IMR-90 (cell line): ENCODE results near the gene CATSPERZ. TPM values are rescaled to one million over a fixed set of nuclear protein-coding genes. Genes with fewer than 3 reads are reported as not detected.

Experiments
- ATAC-seq: fragments of 200-7000 bp; cut with Tn5 transposase; 2 replicates; pipeline ENCODE4 v1.9.1; 2020; ENCODE audit warnings: low read depth, mild to moderate bottlenecking, moderate library complexity
- BruUV-seq: library from RNA; stranded (reverse); fragments of 400-500 nt; replicated peaks from 2 replicates; lab custom pipeline; 2021; lab: Mats Ljungman, UMichigan
- CTCF ChIA-PET: fragments of 300-600 bp; formaldehyde crosslinking; extraction: SDS; loops from one replicate; lab custom pipeline; 2021; ENCODE audit warnings: antibody characterized with exemption; lab: Yijun Ruan, JAX
- POLR2A ChIA-PET: fragments of 300-600 bp; sonication (Branson Sonifier 250); formaldehyde crosslinking; loops from one replicate; lab custom pipeline; 2022; ENCODE audit warnings: antibody characterized with exemption; ENCODE audit not compliant: unreplicated experiment; lab: Charles Lee
- DNase-seq: peaks from one replicate; pipeline ENCODE4 v3.0.0; 2013
- H2AFZ ChIP-seq: replicated peaks from 2 replicates; pipeline ENCODE3; 2013; ENCODE audit warnings: low read length, mild to moderate bottlenecking; ENCODE audit not compliant: poor library complexity
- H2AK5ac ChIP-seq: 2 replicates; pipeline ENCODE4 v1.6.1; 2013; ENCODE audit warnings: low read depth, low read length, inconsistent platforms
- H2AK9ac ChIP-seq: replicated peaks from 2 replicates; pipeline ENCODE3; 2013; ENCODE audit warnings: mild to moderate bottlenecking, low read depth, low read length, moderate library complexity; ENCODE audit not compliant: poor library complexity
- H2BK120ac ChIP-seq: 2 replicates; pipeline ENCODE4 v1.6.1; 2013; ENCODE audit warnings: low read depth, low read length, inconsistent platforms
- H2BK15ac ChIP-seq: 3 replicates; pipeline ENCODE4 v1.6.1; 2013; ENCODE audit warnings: low read depth, low read length, inconsistent platforms
- H2BK20ac ChIP-seq: 2 replicates; pipeline ENCODE4 v1.6.1; 2013; ENCODE audit warnings: low read depth, mild to moderate bottlenecking, inconsistent platforms, low read length, moderate library complexity
- H2BK5ac ChIP-seq: 2 replicates; pipeline ENCODE4 v1.6.1; 2013; ENCODE audit warnings: mild to moderate bottlenecking, low read depth, low read length, inconsistent platforms; ENCODE audit not compliant: poor library complexity, severe bottlenecking
- H3K14ac ChIP-seq: replicated peaks from 2 replicates; pipeline ENCODE4 v1.6.1; 2013; ENCODE audit warnings: low read depth, low read length, inconsistent platforms
- H3K18ac ChIP-seq: 2 replicates; pipeline ENCODE4 v1.6.1; 2013; ENCODE audit warnings: low read depth, low read length, control low read depth
- H3K23ac ChIP-seq: 2 replicates; pipeline ENCODE4 v1.6.1; 2013; ENCODE audit warnings: low read depth, low read length, inconsistent platforms
- H3K27ac ChIP-seq: 2 replicates; pipeline ENCODE4 v1.5.1; 2013; ENCODE audit warnings: mild to moderate bottlenecking, control low read depth, low read length; ENCODE audit not compliant: insufficient read depth
- H3K27me3 ChIP-seq: 2 replicates; pipeline ENCODE4 v1.6.1; 2013; ENCODE audit warnings: low read length; ENCODE audit not compliant: control insufficient read depth, insufficient read depth
- H3K36me3 ChIP-seq: 2 replicates; pipeline ENCODE4 v1.6.1; 2013; ENCODE audit warnings: low read length, mixed read lengths; ENCODE audit not compliant: control insufficient read depth, insufficient read depth
- H3K4ac ChIP-seq: 2 replicates; pipeline ENCODE4 v1.6.1; 2013; ENCODE audit warnings: low read depth, low read length, inconsistent platforms
- H3K4me1 ChIP-seq: 2 replicates; pipeline ENCODE4 v1.6.1; 2013; ENCODE audit warnings: low read length, mixed read lengths; ENCODE audit not compliant: control insufficient read depth, insufficient read depth
- H3K4me2 ChIP-seq: 2 replicates; pipeline ENCODE4 v1.6.1; 2013; ENCODE audit warnings: low read depth, mild to moderate bottlenecking, control low read depth, low read length, moderate library complexity
- H3K4me3 ChIP-seq: 2 replicates; pipeline ENCODE4 v1.5.1; 2013; ENCODE audit warnings: low read depth, mild to moderate bottlenecking, control low read depth, low read length, moderate library complexity; ENCODE audit not compliant: insufficient read depth
- H3K56ac ChIP-seq: 2 replicates; pipeline ENCODE4 v1.6.1; 2013; ENCODE audit warnings: low read length, inconsistent platforms; ENCODE audit not compliant: insufficient read depth; ENCODE audit errors: extremely low read depth
- H3K79me1 ChIP-seq, 2 experiments: 2 replicates each; pipeline ENCODE4 v1.6.1; 2013; ENCODE audit warnings: low read length in 2 of 2, inconsistent platforms in 1 of 2, low read depth in 1 of 2
- H3K9ac ChIP-seq: 2 replicates; pipeline ENCODE4 v1.6.1; 2013; ENCODE audit warnings: low read depth, low read length, control low read depth
- H3K9me1 ChIP-seq: 2 replicates; pipeline ENCODE4 v1.6.1; 2013; ENCODE audit warnings: low read length, inconsistent platforms; ENCODE audit not compliant: insufficient read depth
- H3K9me3 ChIP-seq: 2 replicates; pipeline ENCODE4 v1.6.1; 2013; ENCODE audit warnings: low read length; ENCODE audit not compliant: control insufficient read depth, insufficient read depth
- H4K20me1 ChIP-seq: 2 replicates; pipeline ENCODE4 v1.6.1; 2013; ENCODE audit warnings: low read length, inconsistent platforms; ENCODE audit not compliant: insufficient read depth
- H4K5ac ChIP-seq: 2 replicates; pipeline ENCODE4 v1.6.1; 2013; ENCODE audit warnings: mild to moderate bottlenecking, low read depth, low read length, control low read depth
- H4K8ac ChIP-seq, 2 experiments: 2 replicates each; pipeline ENCODE4 v1.6.1; 2013; ENCODE audit warnings: low read depth in 2 of 2, low read length in 2 of 2, control low read depth in 1 of 2, inconsistent platforms in 1 of 2
- H4K91ac ChIP-seq: 2 replicates; pipeline ENCODE4 v1.6.1; 2013; ENCODE audit warnings: low read depth, low read length, inconsistent platforms; ENCODE audit not compliant: insufficient read depth
- BHLHE40 ChIP-seq: fragments of 150-350 bp; IDR thresholded peaks from 2 replicates; pipeline ENCODE4 v1.6.1; 2016; ENCODE audit warnings: mild to moderate bottlenecking, low read depth, low read length
- NFE2L2 ChIP-seq: fragments of 150-350 bp; IDR thresholded peaks from 2 replicates; pipeline ENCODE4 v1.6.1; 2016; ENCODE audit warnings: low read depth, mild to moderate bottlenecking, low read length
- RCOR1 ChIP-seq: IDR thresholded peaks from 2 replicates; pipeline ENCODE4 v1.6.1; 2012; ENCODE audit warnings: mild to moderate bottlenecking, low read length, improper control_type of control experiment; ENCODE audit not compliant: insufficient replicate concordance
- SMC3 ChIP-seq: fragments of 150-350 bp; IDR thresholded peaks from 2 replicates; pipeline ENCODE4 v1.6.1; 2016; ENCODE audit warnings: low read depth, mild to moderate bottlenecking, antibody characterized with exemption, low read length, moderate library complexity
- WGBS, 2 experiments: methylation state at CpG; one replicate each; pipeline versions ENCODE4 v1.1.5 to v1.1.7; 2013; ENCODE audit warnings: missing lambda C conversion rate in 2 of 2; ENCODE audit not compliant: insufficient read length in 1 of 2; ENCODE audit errors: extremely low coverage in 2 of 2; 5-methylcytosine and 5-hydroxymethylcytosine counted together
- dilution Hi-C: fragments of 300-500 bp; cut with HindIII; formaldehyde crosslinking; loops from one replicate; pipeline ENCODE4 v1.14.3; 2018; ENCODE audit warnings: low sequenced_read_pairs; ENCODE audit not compliant: unreplicated experiment
- in situ Hi-C: fragments of 300-500 bp; cut with MboI; formaldehyde crosslinking; loops from 3 replicates; pipeline ENCODE4 v1.14.3; 2019; ENCODE audit warnings: low sequenced_read_pairs, inconsistent platforms, mixed read lengths
- intact Hi-C: fragments of 100-400 bp; cut with micrococcal nuclease; formaldehyde crosslinking; loops from 2 replicates; pipeline ENCODE4 v1.10.0; 2022
- polyA plus RNA-seq, 3 experiments: library from polyadenylated mRNA; depleted of rRNA; stranded (reverse); fragments of >200 nt; gene quantifications; 2 replicates each; pipeline ENCODE4 v1.2.3, GENCODE V29; 2012; ENCODE audit warnings: low replicate concordance in 1 of 3
- total RNA-seq: library from RNA; depleted of rRNA; stranded (reverse); fragments of >200 nt; gene quantifications from 2 replicates; pipeline ENCODE4 v1.2.3, GENCODE V29; 2012

CATSPERZ gene
- total and polyA plus RNA-seq, 2 of the 4 experiments (the other 2 are of a cell fraction): not detected

DNA sequence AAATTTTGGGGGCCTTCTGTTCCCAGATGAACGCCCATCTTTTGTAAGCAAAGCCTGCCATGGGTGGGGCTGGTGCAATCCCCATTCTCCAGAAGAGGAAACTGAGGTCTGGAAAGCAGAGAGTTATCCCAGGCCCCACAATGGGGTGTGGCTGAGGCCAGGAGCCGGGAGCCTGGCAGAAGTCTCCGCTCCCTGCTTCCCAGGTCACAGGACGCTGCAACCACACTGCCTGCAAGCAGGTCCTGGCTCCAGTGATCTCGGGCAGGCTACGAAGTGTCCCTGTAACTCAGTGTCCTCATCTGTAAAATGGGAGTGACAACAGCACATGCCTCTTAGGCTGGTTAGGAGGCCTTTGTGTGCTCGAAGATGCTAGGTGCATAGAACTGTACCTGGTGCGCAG, 47.1 kb upstream of the CATSPERZ start:
- 82% methylated on average over 5 of the region's 8 CpGs; no CpG with 5 or more reads in 1 of the 2 experiments for whole genome bisulfite sequencing, 2 experiments
- no peak overlapping the region for H4K91ac ChIP-seq
- no peak overlapping the region for H2AFZ ChIP-seq
- TF ChIP-seq NFE2L2 (no peak), BHLHE40 (no peak), SMC3 (no peak), RCOR1 (no peak)
- peaks cover 20% of the 10 kb centered on the region for H3K36me3 ChIP-seq
- H3K9me3 ChIP-seq: no peaks in the 10 kb centered on the region
- no peak overlapping the region for H4K5ac ChIP-seq
- peak overlapping the region; percentile 43 for H3K4me2 ChIP-seq
- 0 out of 2 replicates have a peak overlapping the region, but pooled peaks have one; percentile 2 for H3K9ac ChIP-seq
- ATAC-seq (no peak), DNase-seq (no peak)
- no peak overlapping the region for H3K23ac ChIP-seq
- intact Hi-C loops: no loop called here
- dilution Hi-C loops: no loop called here
- ChIA-PET CTCF (interaction anchor here (1.4 kb wide), 1 partner anchor 52 kb away, joined by 4 read pairs; no protein-coding TSS in a partner anchor), POLR2A (interaction anchor here (0.7 kb wide), 1 partner anchor 11 kb away, joined by 3 read pairs; no protein-coding TSS in a partner anchor)
- H3K4me1 ChIP-seq: peaks cover 10% of the 10 kb centered on the region
- no TSS peak for BruUV-seq
- no peaks in the 10 kb centered on the region for H3K27me3 ChIP-seq
- H3K9me1 ChIP-seq: no peaks in the 10 kb centered on the region
- in situ Hi-C loops: no loop called here
- no peak overlapping the region for H3K14ac ChIP-seq
- H3K79me1 ChIP-seq: peaks cover 8 to 59% of the 10 kb centered on the region in 2 experiments
- H4K20me1 ChIP-seq: peaks cover 5% of the 10 kb centered on the region; the same call in 1 of the 2 replicates
- H3K4me3 ChIP-seq: no peak overlapping the region; the same call in 1 of the 2 replicates
- no peak overlapping the region for H2BK15ac ChIP-seq
- H3K18ac ChIP-seq: no peak overlapping the region
- no peak overlapping the region for H3K56ac ChIP-seq
- H2BK5ac ChIP-seq: no peak overlapping the region
- H3K4ac ChIP-seq: 0 out of 2 replicates have a peak overlapping the region, but pooled peaks have one; percentile 4
- peak overlapping the region; percentile 47; the same call in 1 of the 2 replicates for H2AK5ac ChIP-seq
- H3K27ac ChIP-seq: no peak overlapping the region
- H2BK120ac ChIP-seq: no peak overlapping the region
- H2AK9ac ChIP-seq: peak overlapping the region; percentile 68
- H4K8ac ChIP-seq: no peak overlapping the region
- no peak overlapping the region for H2BK20ac ChIP-seq
